ENCODE data around the gene NUSAP1. TPM values are rescaled to one million over a fixed set of nuclear protein-coding genes. Genes with fewer than 3 reads are reported as not detected.

NUSAP1 gene
- total RNA-seq, 1 experiment from 2014 or later = 205 TPM

GRCh38 chr15:41331281-41331680 is 1.4 kb upstream of the NUSAP1 start:
- no TSS peak for BruUV-seq (replicated peaks)
- intact Hi-C loops (cut with micrococcal nuclease; ENCODE audit: unreplicated experiment) = loop anchor here (5.0 kb wide), 2 partner anchors 44 to 424 kb away; no protein-coding TSS in a partner anchor
- TF ChIP-seq CTCF (conservative IDR thresholded peaks at IDR 0.05; ENCODE audit: low read depth, low read length) (no peak), EZH2 (IDR thresholded peaks at IDR 0.05; ENCODE audit: borderline replicate concordance, low read depth, low read length, poor library complexity, severe bottlenecking) (no peak)
- peak overlapping the region; percentile 78 for H3K4me3 ChIP-seq (ENCODE audit: low read depth, low read length, poor library complexity, severe bottlenecking)
- ChIA-PET POLR2A (ENCODE audit: low non-redundant PET) (no interaction called here), CTCF (no interaction called here)
- no peaks in the 10 kb centered on the region for H3K27me3 ChIP-seq (replicated peaks; ENCODE audit: insufficient read depth, low read depth, low read length, poor library complexity)
- H3K9me3 ChIP-seq (ENCODE audit: low read depth, low read length, poor library complexity, severe bottlenecking) = no peaks in the 10 kb centered on the region
- H3K36me3 ChIP-seq (ENCODE audit: insufficient read depth, low read length, poor library complexity, severe bottlenecking) = peaks cover 5% of the 10 kb centered on the region
- DNase-seq (ENCODE audit: low spot score) = no peak
- H3K27ac ChIP-seq (ENCODE audit: low read depth, low read length, poor library complexity, severe bottlenecking) = peak overlapping the region; percentile 91
- peaks cover 9% of the 10 kb centered on the region for H3K4me1 ChIP-seq (ENCODE audit: insufficient read depth, low read length, poor library complexity, severe bottlenecking)

- BruUV-seq (replicated peaks) = no TSS peak
- peak overlapping the region; percentile 91 for H3K27ac ChIP-seq (ENCODE audit: low read depth, low read length, poor library complexity, severe bottlenecking)
- H3K4me1 ChIP-seq (ENCODE audit: insufficient read depth, low read length, poor library complexity, severe bottlenecking) = peaks cover 9% of the 10 kb centered on the region
- ChIA-PET CTCF (interaction anchor here (1.1 kb wide), 1 partner anchor 428 kb away, joined by 3 read pairs; no protein-coding TSS in a partner anchor), POLR2A (ENCODE audit: low non-redundant PET) (interaction anchor here (0.6 kb wide), 1 partner anchor 33 kb away, joined by 8 read pairs; no protein-coding TSS in a partner anchor)
- H3K4me3 ChIP-seq (ENCODE audit: low read depth, low read length, poor library complexity, severe bottlenecking) = peak overlapping the region; percentile 78
- intact Hi-C loops (cut with micrococcal nuclease; ENCODE audit: unreplicated experiment) = loop anchor here (5.0 kb wide), 2 partner anchors 45 to 425 kb away; no protein-coding TSS in a partner anchor
- DNase-seq (ENCODE audit: low spot score) = no peak
- TF ChIP-seq EZH2 (IDR thresholded peaks at IDR 0.05; ENCODE audit: borderline replicate concordance, low read depth, low read length, poor library complexity, severe bottlenecking) (no peak), CTCF (conservative IDR thresholded peaks at IDR 0.05; ENCODE audit: low read depth, low read length) (no peak)
- no peaks in the 10 kb centered on the region for H3K27me3 ChIP-seq (replicated peaks; ENCODE audit: insufficient read depth, low read depth, low read length, poor library complexity)
- no peaks in the 10 kb centered on the region for H3K9me3 ChIP-seq (ENCODE audit: low read depth, low read length, poor library complexity, severe bottlenecking)
- peaks cover 10% of the 10 kb centered on the region for H3K36me3 ChIP-seq (ENCODE audit: insufficient read depth, low read length, poor library complexity, severe bottlenecking)
These were observed 868 bp upstream of the NUSAP1 start for GRCh38 chr15:41331833-41332193.

GRCh38 chr15:41333026-41333562 is 413 bp downstream of the NUSAP1 start:
- peak overlapping the region; percentile 91 for H3K27ac ChIP-seq (ENCODE audit: low read depth, low read length, poor library complexity, severe bottlenecking)
- no peaks in the 10 kb centered on the region for H3K9me3 ChIP-seq (ENCODE audit: low read depth, low read length, poor library complexity, severe bottlenecking)
- TSS peak; percentile 83 for BruUV-seq (replicated peaks)
- TF ChIP-seq EZH2 (IDR thresholded peaks at IDR 0.05; ENCODE audit: borderline replicate concordance, low read depth, low read length, poor library complexity, severe bottlenecking) = no peak
- no peak for TF ChIP-seq CTCF (conservative IDR thresholded peaks at IDR 0.05; ENCODE audit: low read depth, low read length)
- peaks cover 9% of the 10 kb centered on the region for H3K36me3 ChIP-seq (ENCODE audit: insufficient read depth, low read length, poor library complexity, severe bottlenecking)
- H3K4me3 ChIP-seq (ENCODE audit: low read depth, low read length, poor library complexity, severe bottlenecking) = peak overlapping the region; percentile 78
- POLR2A ChIA-PET (ENCODE audit: low non-redundant PET) = interaction anchor here (0.5 to 0.6 kb wide), 2 partner anchors 260 to 806 kb away, joined by 4 read pairs; no protein-coding TSS in a partner anchor
- H3K4me1 ChIP-seq (ENCODE audit: insufficient read depth, low read length, poor library complexity, severe bottlenecking) = peaks cover 16% of the 10 kb centered on the region
- no peaks in the 10 kb centered on the region for H3K27me3 ChIP-seq (replicated peaks; ENCODE audit: insufficient read depth, low read depth, low read length, poor library complexity)
- intact Hi-C loops (cut with micrococcal nuclease; ENCODE audit: unreplicated experiment) = loop anchor here (5.0 kb wide), 2 partner anchors 46 to 426 kb away; no protein-coding TSS in a partner anchor
- CTCF ChIA-PET = interaction anchor here (0.7 to 1.1 kb wide), 3 partner anchors 44 to 429 kb away, joined by 3 read pairs; partner anchors contain the start of gene CHP1
- no peak for DNase-seq (ENCODE audit: low spot score)
